ENCODE results near the gene MS4A4E.

MS4A4E gene

DNA sequence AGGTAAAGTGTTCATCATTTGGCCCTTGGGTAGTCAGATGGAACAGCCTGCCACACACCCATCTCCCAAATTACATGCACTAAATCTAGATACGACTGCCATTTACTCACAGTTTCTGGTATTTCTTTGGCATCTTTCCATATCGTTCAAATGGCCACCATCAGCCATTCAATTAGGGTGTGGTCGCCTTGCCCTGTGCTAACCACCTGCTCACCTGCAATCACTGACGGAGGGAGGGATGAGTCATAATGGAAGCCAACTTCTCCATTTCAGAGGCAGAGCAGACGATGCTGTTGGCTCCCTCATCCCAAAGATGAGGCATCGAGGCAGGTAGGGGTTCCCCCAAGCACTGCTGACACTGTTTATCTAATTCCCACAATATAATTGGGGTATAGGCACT is 74.6 kb downstream of the MS4A4E start:
- H3K27ac ChIP-seq: no peak overlapping the region
- TF ChIP-seq, protein P1, sequence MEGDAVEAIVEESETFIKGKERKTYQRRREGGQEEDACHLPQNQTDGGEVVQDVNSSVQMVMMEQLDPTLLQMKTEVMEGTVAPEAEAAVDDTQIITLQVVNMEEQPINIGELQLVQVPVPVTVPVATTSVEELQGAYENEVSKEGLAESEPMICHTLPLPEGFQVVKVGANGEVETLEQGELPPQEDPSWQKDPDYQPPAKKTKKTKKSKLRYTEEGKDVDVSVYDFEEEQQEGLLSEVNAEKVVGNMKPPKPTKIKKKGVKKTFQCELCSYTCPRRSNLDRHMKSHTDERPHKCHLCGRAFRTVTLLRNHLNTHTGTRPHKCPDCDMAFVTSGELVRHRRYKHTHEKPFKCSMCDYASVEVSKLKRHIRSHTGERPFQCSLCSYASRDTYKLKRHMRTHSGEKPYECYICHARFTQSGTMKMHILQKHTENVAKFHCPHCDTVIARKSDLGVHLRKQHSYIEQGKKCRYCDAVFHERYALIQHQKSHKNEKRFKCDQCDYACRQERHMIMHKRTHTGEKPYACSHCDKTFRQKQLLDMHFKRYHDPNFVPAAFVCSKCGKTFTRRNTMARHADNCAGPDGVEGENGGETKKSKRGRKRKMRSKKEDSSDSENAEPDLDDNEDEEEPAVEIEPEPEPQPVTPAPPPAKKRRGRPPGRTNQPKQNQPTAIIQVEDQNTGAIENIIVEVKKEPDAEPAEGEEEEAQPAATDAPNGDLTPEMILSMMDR (conservative IDR thresholded peaks at IDR 0.05): no peak

DNA sequence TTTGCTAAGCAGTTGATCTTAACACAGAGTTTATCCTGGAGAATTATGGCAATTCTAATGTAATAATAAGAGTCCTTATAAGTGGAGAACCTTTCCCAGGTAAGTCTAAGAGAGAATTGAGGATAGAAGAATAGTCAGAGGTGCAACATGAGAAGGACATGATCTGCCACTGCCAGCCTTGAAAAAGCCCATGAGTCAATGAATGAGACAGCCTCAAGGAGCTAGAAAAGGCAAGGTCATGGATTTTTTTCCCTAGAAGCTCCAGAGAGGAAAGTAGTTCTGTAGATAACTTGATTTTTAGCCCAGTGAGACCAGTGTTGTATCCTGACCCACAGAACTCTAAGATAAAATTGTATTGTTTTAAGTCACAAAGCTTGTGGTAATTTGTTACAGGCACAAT is 77.0 kb downstream of the MS4A4E start:
- TF ChIP-seq, protein P1 (conservative IDR thresholded peaks at IDR 0.05): no peak
- H3K27ac ChIP-seq: no peak overlapping the region

DNA sequence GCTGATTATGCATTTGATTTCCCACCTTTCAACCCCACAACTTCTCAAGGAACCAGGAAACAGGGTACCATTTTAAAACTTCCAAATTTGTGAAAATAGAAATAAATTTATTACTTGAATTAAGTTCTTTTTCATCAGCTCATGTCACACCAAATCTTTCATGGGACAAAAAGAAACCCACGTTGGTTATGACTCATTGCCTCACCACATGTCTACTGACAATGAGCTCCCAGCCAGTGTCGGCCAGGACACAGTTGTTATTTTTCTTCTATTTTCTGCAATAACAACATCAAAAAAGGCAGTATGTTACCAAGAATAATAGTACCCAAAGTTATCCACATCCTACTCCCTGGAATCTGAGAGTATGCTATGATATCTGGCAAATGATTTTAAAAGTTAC is 77.4 kb downstream of the MS4A4E start:
- no peak overlapping the region for H3K27ac ChIP-seq
- TF ChIP-seq, protein P1 (conservative IDR thresholded peaks at IDR 0.05): no peak

DNA sequence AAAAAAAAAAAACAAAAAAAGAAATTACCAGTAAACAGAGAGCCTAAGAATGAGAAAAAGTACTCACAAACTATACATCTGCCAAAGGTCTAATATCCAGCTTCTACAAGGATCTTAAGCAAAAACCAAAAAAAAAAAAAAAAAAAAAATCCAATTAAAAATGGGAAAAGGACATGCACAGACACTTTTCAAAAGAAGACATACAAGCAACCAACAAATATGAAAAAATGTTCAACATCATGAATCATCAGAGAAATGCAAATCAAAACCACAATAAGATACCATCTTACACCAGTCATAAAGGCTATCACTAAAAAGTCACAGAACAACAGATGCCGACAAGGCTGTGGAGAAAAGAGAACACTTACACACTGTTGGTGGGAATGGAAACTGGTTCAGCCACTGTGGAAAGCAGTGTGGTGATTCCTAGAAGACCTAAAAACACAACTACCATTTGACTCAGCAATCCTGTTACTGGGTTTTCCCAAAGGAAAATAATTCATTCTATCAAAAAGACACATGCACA is 78.3 kb downstream of the MS4A4E start:
- no peak overlapping the region for H3K27ac ChIP-seq
- TF ChIP-seq, protein P1 (conservative IDR thresholded peaks at IDR 0.05): no peak

DNA sequence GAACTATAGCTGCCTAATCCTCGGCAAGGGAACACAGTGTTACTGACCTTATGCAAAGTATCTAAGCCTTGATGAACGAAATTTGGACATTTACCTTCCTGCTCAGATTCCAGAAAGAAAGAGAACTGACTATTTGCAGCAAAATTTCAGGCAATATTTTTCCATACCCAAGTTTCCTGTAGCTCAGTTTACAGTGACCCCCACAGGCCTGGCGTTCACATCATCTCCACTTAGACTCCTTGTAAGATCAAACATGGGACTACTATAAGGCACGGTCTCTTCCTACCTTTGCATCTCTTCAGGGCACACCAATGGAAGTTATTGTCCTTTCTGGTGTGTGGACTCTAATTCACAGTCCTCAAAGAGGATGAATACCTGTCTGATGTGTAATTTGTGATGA is 81.2 kb downstream of the MS4A4E start:
- TF ChIP-seq, protein P1 (conservative IDR thresholded peaks at IDR 0.05): no peak
- no peak overlapping the region for H3K27ac ChIP-seq

DNA sequence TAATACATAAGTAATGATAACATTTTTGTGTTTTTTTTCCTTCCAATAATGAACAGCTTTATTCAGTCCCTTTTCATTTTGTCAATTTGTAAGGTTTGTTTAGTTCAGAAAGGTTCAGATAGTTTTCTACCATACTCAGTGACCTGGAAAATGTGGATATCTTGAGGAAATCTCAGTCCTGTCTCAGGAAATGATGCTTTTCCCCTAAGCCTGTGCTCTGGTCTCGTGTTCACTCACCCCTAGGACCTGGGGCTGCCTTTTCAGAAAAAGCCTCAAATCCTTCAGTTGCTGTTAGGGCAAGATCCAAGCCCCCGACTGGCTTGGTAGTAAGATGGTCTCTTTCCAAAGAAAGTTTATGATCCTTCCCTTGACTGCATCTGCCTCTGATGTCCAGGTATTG is 81.8 kb downstream of the MS4A4E start:
- TF ChIP-seq, protein P1 (conservative IDR thresholded peaks at IDR 0.05): no peak
- H3K27ac ChIP-seq: no peak overlapping the region

DNA sequence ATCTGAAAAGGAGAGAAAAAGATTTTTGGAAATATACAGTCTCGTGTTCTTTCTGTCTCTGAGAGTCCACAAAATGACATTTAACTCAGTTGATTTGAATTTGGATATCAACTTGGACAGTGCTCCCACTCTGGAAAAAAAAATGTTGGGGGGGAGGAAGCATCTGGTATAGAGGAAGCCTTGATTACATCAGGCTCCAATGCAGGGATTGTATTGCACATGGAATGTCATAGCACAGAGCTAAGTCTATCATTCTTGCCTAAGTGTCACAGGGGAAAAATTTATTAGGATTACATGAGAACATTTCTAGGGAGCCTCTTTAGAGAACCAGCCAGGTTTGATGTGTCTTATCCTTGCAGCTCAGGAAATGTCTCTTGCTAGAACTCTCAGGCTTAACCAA is 83.1 kb downstream of the MS4A4E start:
- TF ChIP-seq, protein P1 (conservative IDR thresholded peaks at IDR 0.05): no peak
- H3K27ac ChIP-seq: no peak overlapping the region
